H9 (cell line): Measurements from ENCODE around the gene TAF4B. TPM values are rescaled to one million over a fixed set of nuclear protein-coding genes. Genes with fewer than 3 reads are reported as not detected.
"Not testable (repeated sequence)": the region's sequence is repeated elsewhere in the genome, so short reads cannot be mapped to it uniquely, and the experiment has no call there.

Experiments
- DNase-seq: peaks from one replicate; pipeline ENCODE4 v3.0.0-alpha.2; 2017
- H2AFZ ChIP-seq: one replicate; pipeline ENCODE4 v1.6.1; 2013; ENCODE audit warnings: mild to moderate bottlenecking, low read length, control low read depth, moderate library complexity
- H2AK5ac ChIP-seq: 2 replicates; pipeline ENCODE4 v1.6.1; 2013; ENCODE audit warnings: low read length, control low read depth, mixed read lengths; ENCODE audit not compliant: insufficient read length
- H2BK120ac ChIP-seq: one replicate; pipeline ENCODE4 v1.6.1; 2013; ENCODE audit warnings: low read depth, mild to moderate bottlenecking, low read length, control low read depth, inconsistent platforms; ENCODE audit not compliant: poor library complexity, severe bottlenecking
- H2BK12ac ChIP-seq: 2 replicates; pipeline ENCODE4 v1.6.1; 2013; ENCODE audit warnings: low read length, control low read depth, mixed read lengths, low read depth; ENCODE audit not compliant: insufficient read length
- H2BK15ac ChIP-seq: 2 replicates; pipeline ENCODE4 v1.6.1; 2013; ENCODE audit warnings: low read depth, low read length, control low read depth
- H2BK20ac ChIP-seq: one replicate; pipeline ENCODE4 v1.6.1; 2013; ENCODE audit warnings: low read depth, mild to moderate bottlenecking, low read length, control low read depth, inconsistent platforms; ENCODE audit not compliant: poor library complexity, severe bottlenecking
- H2BK5ac ChIP-seq: 2 replicates; pipeline ENCODE4 v1.6.1; 2013; ENCODE audit warnings: low read length, control low read depth, mixed read lengths; ENCODE audit not compliant: insufficient read length
- H3K14ac ChIP-seq: 2 replicates; pipeline ENCODE4 v1.6.1; 2013; ENCODE audit warnings: low read length, control low read depth; ENCODE audit not compliant: insufficient read depth
- H3K18ac ChIP-seq: 2 replicates; pipeline ENCODE4 v1.6.1; 2013; ENCODE audit warnings: low read depth, mild to moderate bottlenecking, mixed read lengths, low read length, control low read depth; ENCODE audit not compliant: insufficient read length
- H3K23ac ChIP-seq: 2 replicates; pipeline ENCODE4 v1.6.1; 2013; ENCODE audit warnings: low read length, control low read depth, mixed read lengths, low read depth; ENCODE audit not compliant: insufficient read length
- H3K23me2 ChIP-seq: 2 replicates; pipeline ENCODE4 v1.6.1; 2013; ENCODE audit warnings: low read depth, mild to moderate bottlenecking, mixed read lengths, low read length, control low read depth; ENCODE audit not compliant: insufficient read length, poor library complexity, severe bottlenecking
- H3K27ac ChIP-seq: 2 replicates; pipeline ENCODE4 v1.5.1; 2013; ENCODE audit warnings: low read length, control low read depth, mixed read lengths, low read depth; ENCODE audit not compliant: insufficient read length
- H3K27me3 ChIP-seq: 2 replicates; pipeline ENCODE4 v1.6.1; 2013; ENCODE audit warnings: low read length, control low read depth, inconsistent platforms; ENCODE audit not compliant: insufficient read depth
- H3K4ac ChIP-seq: 2 replicates; pipeline ENCODE4 v1.6.1; 2013; ENCODE audit warnings: low read depth, mild to moderate bottlenecking, control low read depth, inconsistent platforms, low read length, moderate library complexity
- H3K4me1 ChIP-seq: 2 replicates; pipeline ENCODE4 v1.6.1; 2013; ENCODE audit warnings: low read length, control low read depth, inconsistent platforms; ENCODE audit not compliant: insufficient read depth
- H3K4me2 ChIP-seq: 2 replicates; pipeline ENCODE4 v1.6.1; 2013; ENCODE audit warnings: low read length, control low read depth, mixed read lengths; ENCODE audit not compliant: insufficient read length, insufficient read depth
- H3K56ac ChIP-seq: 2 replicates; pipeline ENCODE4 v1.6.1; 2013; ENCODE audit warnings: low read depth, mild to moderate bottlenecking, mixed read lengths, low read length, control low read depth; ENCODE audit not compliant: insufficient read length
- H3K79me1 ChIP-seq: 2 replicates; pipeline ENCODE4 v1.6.1; 2013; ENCODE audit warnings: low read depth, mild to moderate bottlenecking, moderate library complexity, low read length, control low read depth, inconsistent platforms; ENCODE audit not compliant: insufficient read depth, poor library complexity, severe bottlenecking
- H3K79me2 ChIP-seq: 2 replicates; pipeline ENCODE4 v1.6.1; 2013; ENCODE audit warnings: low read length, control low read depth, inconsistent platforms; ENCODE audit not compliant: insufficient read depth
- H3K9ac ChIP-seq: 2 replicates; pipeline ENCODE4 v1.6.1; 2013; ENCODE audit warnings: low read length, control low read depth, mixed read lengths; ENCODE audit not compliant: insufficient read length; ENCODE audit errors: extremely low read depth
- H3K9me3 ChIP-seq: one replicate; pipeline ENCODE4 v1.6.1; 2013; ENCODE audit warnings: low read depth, low read length, inconsistent platforms; ENCODE audit not compliant: control insufficient read depth
- H3T11ph ChIP-seq: one replicate; pipeline ENCODE4 v1.6.1; 2013; ENCODE audit warnings: mild to moderate bottlenecking, low read length, control low read depth, inconsistent platforms
- H4K20me1 ChIP-seq: one replicate; pipeline ENCODE4 v1.6.1; 2013; ENCODE audit not compliant: control insufficient read depth, insufficient read length, insufficient read depth
- H4K5ac ChIP-seq: 2 replicates; pipeline ENCODE4 v1.6.1; 2013; ENCODE audit warnings: low read depth, mild to moderate bottlenecking, mixed read lengths, low read length, control low read depth; ENCODE audit not compliant: insufficient read length
- H4K8ac ChIP-seq: replicated peaks from 2 replicates; pipeline ENCODE4 v1.6.1; 2013; ENCODE audit warnings: low read length, control low read depth, mixed read lengths, low read depth; ENCODE audit not compliant: insufficient read length
- H4K91ac ChIP-seq: 2 replicates; pipeline ENCODE4 v1.6.1; 2013; ENCODE audit warnings: low read depth, mild to moderate bottlenecking, moderate library complexity, mixed read lengths, low read length, control low read depth; ENCODE audit not compliant: insufficient read length
- H3K27ac Mint-ChIP-seq, 3 experiments: 2 replicates in 2 of 3; 3 replicates in 1 of 3; pipeline ENCODE4 v1.8.0; 2020 to 2021; ENCODE audit warnings: mixed read lengths in 3 of 3, mild to moderate bottlenecking in 1 of 3, moderate library complexity in 1 of 3
- H3K27me3 Mint-ChIP-seq: 2 replicates; pipeline ENCODE4 v1.8.0; 2021; ENCODE audit warnings: low read depth, mild to moderate bottlenecking, moderate library complexity, mixed read lengths
- H3K36me3 Mint-ChIP-seq, 3 experiments: 2 replicates in 2 of 3; 3 replicates in 1 of 3; pipeline ENCODE4 v1.8.0; 2020 to 2021; ENCODE audit warnings: low read depth in 3 of 3, mixed read lengths in 3 of 3; ENCODE audit not compliant: insufficient read depth in 1 of 3
- H3K4me1 Mint-ChIP-seq, 2 experiments: 2 replicates each; pipeline ENCODE4 v1.8.0; 2020; ENCODE audit warnings: mixed read lengths in 2 of 2
- H3K4me3 Mint-ChIP-seq, 2 experiments: 2 replicates in 1 of 2; 3 replicates in 1 of 2; pipeline ENCODE4 v1.8.0; 2020 to 2021; ENCODE audit warnings: mild to moderate bottlenecking in 2 of 2, mixed read lengths in 2 of 2, moderate library complexity in 1 of 2
- H3K9me3 Mint-ChIP-seq, 2 experiments: 2 replicates in 1 of 2; 3 replicates in 1 of 2; pipeline ENCODE4 v1.8.0; 2020; ENCODE audit warnings: mild to moderate bottlenecking in 2 of 2, mixed read lengths in 2 of 2, moderate library complexity in 1 of 2
- CTCF ChIP-seq: fragments of 200-600 bp; sonication (generic); conservative IDR thresholded peaks from 3 replicates; pipeline ENCODE4 v1.8.0; 2021; ENCODE audit warnings: antibody characterized with exemption, mild to moderate bottlenecking
- WGBS: extraction: QIAGEN DNeasy Blood & Tissue Kit; methylation state at CpG from one replicate; pipeline ENCODE4 v1.1.7; 2013; ENCODE audit warnings: missing lambda C conversion rate, low lambda C conversion rate, mixed read lengths; ENCODE audit not compliant: insufficient read length; ENCODE audit errors: extremely low coverage; 5-methylcytosine and 5-hydroxymethylcytosine counted together
- total RNA-seq: library from RNA; stranded (reverse); gene quantifications from 2 replicates; pipeline ENCODE4 v1.2.1, GENCODE V29; 2021

TAF4B gene
- total RNA-seq, 1 experiment from 2014 or later, result 19.8 TPM

GRCh38 chr18:26301681-26302080, 75.4 kb downstream of the TAF4B start:
- Histone ChIP-seq H2AFZ (no peak overlapping the region), H4K5ac (no peak overlapping the region), H3K23ac (no peak overlapping the region), H3T11ph (no peak overlapping the region), H2BK15ac (no peak overlapping the region), H2BK5ac (no peak overlapping the region), H3K9me3 (no peaks in the 10 kb centered on the region), H2BK20ac (no peak overlapping the region), H3K18ac (no peak overlapping the region), H3K9ac (no peak overlapping the region), H3K56ac (no peak overlapping the region), H3K23me2 (no peaks in the 10 kb centered on the region), H3K27ac (no peak overlapping the region), H2BK120ac (no peak overlapping the region), H3K4me2 (no peak overlapping the region), H3K4me1 (no peaks in the 10 kb centered on the region; the same call in 1 of the 2 replicates), H4K20me1 (no peaks in the 10 kb centered on the region), H2AK5ac (no peak overlapping the region), H3K79me2 (no peaks in the 10 kb centered on the region), H3K27me3 (no peaks in the 10 kb centered on the region), H3K79me1 (no peaks in the 10 kb centered on the region), H4K8ac (no peak overlapping the region), H3K4ac (no peak overlapping the region), H3K14ac (no peak overlapping the region), H2BK12ac (no peak overlapping the region), H4K91ac (no peak overlapping the region)
- Mint-ChIP-seq H3K4me1 (peaks cover 6 to 9% of the 10 kb centered on the region in 2 experiments; a peak in 3 of 4 replicates), H3K27ac (no peak overlapping the region; a peak in 1 of 7 replicates), H3K36me3 (peaks cover 0 to 6% (median under 1%) of the 10 kb centered on the region in 3 experiments; a peak in 5 of 7 replicates), H3K9me3 (no peaks in the 10 kb centered on the region; a peak in 1 of 5 replicates), H3K27me3 (no peaks in the 10 kb centered on the region), H3K4me3 (no peak overlapping the region)
- WGBS, result no CpG with 5 or more reads among the region's 3 CpGs
- no peak for DNase-seq
- no peak for TF ChIP-seq CTCF

- not testable (repeated sequence) for H3K36me3 Mint-ChIP-seq, H2BK15ac ChIP-seq, H3K9me3 ChIP-seq, H4K8ac ChIP-seq, H2BK12ac ChIP-seq, H3K56ac ChIP-seq, H3K27me3 ChIP-seq, H3K4me2 ChIP-seq, H3K18ac ChIP-seq, DNase-seq, H4K91ac ChIP-seq, H4K5ac ChIP-seq, H3K27ac Mint-ChIP-seq, H3K9me3 Mint-ChIP-seq, H3K4me3 Mint-ChIP-seq, H2AFZ ChIP-seq, H3K23me2 ChIP-seq, H2BK5ac ChIP-seq, H2BK120ac ChIP-seq, H4K20me1 ChIP-seq, H3K14ac ChIP-seq, H3T11ph ChIP-seq, H3K79me1 ChIP-seq, H3K4ac ChIP-seq, H3K79me2 ChIP-seq, H2BK20ac ChIP-seq, H2AK5ac ChIP-seq, H3K27me3 Mint-ChIP-seq, H3K23ac ChIP-seq, H3K27ac ChIP-seq, H3K4me1 ChIP-seq, H3K9ac ChIP-seq, H3K4me1 Mint-ChIP-seq
- WGBS, result no CpG with 5 or more reads among the region's 2 CpGs
These were observed 77.0 kb downstream of the TAF4B start for GRCh38 chr18:26303222-26303621.
